Cerebellar cortex (tissue), 1 donor: Measurements from ENCODE around the gene METTL16.
A peak's percentile ranks its signal among the peaks of the same experiment; 100 is the strongest.
"Not testable (repeated sequence)": the region's sequence is repeated elsewhere in the genome, so short reads cannot be mapped to it uniquely, and the experiment has no call there.

Experiments used
- DNase-seq: peaks from one replicate; pipeline ENCODE4 v3.0.0-alpha.2; 2015; ENCODE audit warnings: low spot score

Gene METTL16

GRCh38 chr17:2503627-2504026 lies 8.1 kb downstream of the METTL16 start:
- DNase-seq: no peak

GRCh38 chr17:2502871-2503580 lies 8.7 kb downstream of the METTL16 start:
- DNase-seq: no peak

GRCh38 chr17:2500446-2500845 lies 11.2 kb downstream of the METTL16 start:
- DNase-seq: no peak

- DNase-seq: not testable (repeated sequence)
Measured at GRCh38 chr17:2489286-2489685, 22.4 kb downstream of the METTL16 start.

GRCh38 chr17:2487306-2487705 lies 24.4 kb downstream of the METTL16 start:
- no peak for DNase-seq

GRCh38 chr17:2486709-2487108 lies 25.0 kb downstream of the METTL16 start:
- not testable (repeated sequence) for DNase-seq

- DNase-seq: no peak
Measured at GRCh38 chr17:2485970-2486369, 25.7 kb downstream of the METTL16 start.

- no peak for DNase-seq
Measured at GRCh38 chr17:2485543-2485942, 26.1 kb downstream of the METTL16 start.

- DNase-seq: peak; percentile 12
Measured at GRCh38 chr17:2484876-2485275, 26.8 kb downstream of the METTL16 start.

- DNase-seq: no peak
Measured at GRCh38 chr17:2483084-2483483, 28.6 kb downstream of the METTL16 start.

- no peak for DNase-seq
Measured at GRCh38 chr17:2482218-2482617, 29.5 kb downstream of the METTL16 start.

- no peak for DNase-seq
Measured at GRCh38 chr17:2481760-2482159, 29.9 kb downstream of the METTL16 start.

GRCh38 chr17:2478458-2478857 lies 33.2 kb downstream of the METTL16 start:
- DNase-seq: no peak

- DNase-seq: no peak
Measured at GRCh38 chr17:2475056-2475455, 36.6 kb downstream of the METTL16 start.

GRCh38 chr17:2474371-2474770 lies 37.3 kb downstream of the METTL16 start:
- DNase-seq: no peak

- DNase-seq: no peak
Measured at GRCh38 chr17:2468270-2468669, 43.4 kb downstream of the METTL16 start.

GRCh38 chr17:2466931-2467330 lies 44.8 kb downstream of the METTL16 start:
- DNase-seq: no peak

- no peak for DNase-seq
Measured at GRCh38 chr17:2462481-2462880, 49.2 kb downstream of the METTL16 start.

- DNase-seq: no peak
Measured at GRCh38 chr17:2459917-2460271, 51.8 kb downstream of the METTL16 start.

- no peak for DNase-seq
Measured at GRCh38 chr17:2457913-2458312, 53.8 kb downstream of the METTL16 start.

GRCh38 chr17:2456475-2456874 lies 55.2 kb downstream of the METTL16 start:
- DNase-seq: peak; percentile 50

GRCh38 chr17:2455956-2456355 lies 55.7 kb downstream of the METTL16 start:
- DNase-seq: peak; percentile 93

- no peak for DNase-seq
Measured at GRCh38 chr17:2453866-2454265, 57.8 kb downstream of the METTL16 start.

GRCh38 chr17:2453325-2453724 lies 58.4 kb downstream of the METTL16 start:
- DNase-seq: no peak
